ENCODE data around the gene MCAM.

DNA sequence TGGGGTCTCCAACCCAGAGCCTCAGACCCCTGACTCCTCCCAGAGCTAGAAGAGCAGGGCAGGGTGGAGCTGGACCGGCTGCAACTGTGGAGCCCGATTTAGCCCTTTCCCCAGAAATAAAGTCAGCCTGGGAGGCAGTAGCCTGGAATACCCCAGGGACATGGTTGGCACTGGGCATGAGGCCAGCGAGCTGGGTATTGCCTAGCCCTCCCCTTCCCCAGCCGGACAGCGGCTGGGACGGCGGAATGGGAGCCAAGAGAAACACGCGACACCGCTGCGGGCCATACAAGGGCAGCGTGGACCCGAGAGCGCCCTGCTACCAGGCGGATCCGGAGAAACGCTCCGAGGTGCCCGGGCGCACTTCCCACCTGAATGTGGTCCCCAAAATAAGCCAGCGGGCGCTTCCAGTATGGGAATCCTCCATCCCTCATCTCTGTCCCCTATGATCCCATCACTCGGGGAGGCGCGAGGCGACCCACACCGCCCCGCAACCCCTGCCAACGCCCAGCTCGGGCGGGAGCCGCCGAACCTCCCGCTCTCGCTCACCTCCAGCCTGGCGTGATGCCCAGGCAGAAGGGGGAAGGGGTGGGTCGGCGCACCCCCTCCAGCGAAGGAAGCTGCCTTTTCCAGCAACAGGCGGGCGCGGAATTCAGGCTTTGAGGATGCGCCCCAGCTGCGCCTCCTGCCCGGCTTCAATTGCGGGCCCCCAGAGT is 758 bp downstream of the MCAM start:
- TF ChIP-seq CTCF (IDR thresholded peaks at IDR 0.05): no peak
- TF ChIP-seq POLR2A (IDR thresholded peaks at IDR 0.05): no peak
